Measurements from ENCODE around the gene ZNF175. TPM values are rescaled to one million over a fixed set of nuclear protein-coding genes. Genes with fewer than 3 reads are reported as not detected.

ZNF175 gene
- polyA plus RNA-seq, 1 of the 3 experiments (the other 2 are of a cell fraction): 3.1 TPM

- no peaks in the 10 kb centered on the region for H3K79me2 ChIP-seq (ENCODE audit: insufficient read depth)
- WGBS (ENCODE audit: low lambda C conversion rate): 54% methylated on average over 1 of the region's 1 CpG
Measured at GRCh38 chr19:51592521-51592920, 21.4 kb downstream of the ZNF175 start.

GRCh38 chr19:51593138-51593890 is 22.2 kb downstream of the ZNF175 start:
- H2AFZ ChIP-seq (ENCODE audit: low read depth): peak overlapping the region; percentile 97
- no peak for DNase-seq
- no peaks in the 10 kb centered on the region for H3K27me3 ChIP-seq (ENCODE audit: insufficient read depth)
- H3K9me3 ChIP-seq: no peaks in the 10 kb centered on the region
- no peaks in the 10 kb centered on the region for H3F3A ChIP-seq (replicated peaks; ENCODE audit: insufficient read depth)
- H3K4me3 ChIP-seq (ENCODE audit: low read depth in 2 of 2, low read length in 1 of 2): peak overlapping the region; percentile 79 to 82
- H3K79me2 ChIP-seq (ENCODE audit: insufficient read depth): no peaks in the 10 kb centered on the region
- H3K4me1 ChIP-seq (ENCODE audit: control insufficient read depth in 1 of 2, insufficient read depth in 2 of 2, low read depth in 1 of 2, low read length in 1 of 2): peaks cover 0 to 20% of the 10 kb centered on the region in 2 experiments; a peak in 1 of 4 replicates
- peak overlapping the region; percentile 93 for H3K4me2 ChIP-seq
- WGBS (ENCODE audit: low lambda C conversion rate): 14% methylated on average over 8 of the region's 10 CpGs
- H3K9ac ChIP-seq: peak overlapping the region; percentile 45
- TF ChIP-seq TEAD4 (IDR thresholded peaks at IDR 0.05; ENCODE audit: borderline replicate concordance, insufficient read depth): no peak
- peak; percentile 54; the same call in 1 of the 2 replicates for TF ChIP-seq GATA2 (CRISPR knock-in tag; IDR thresholded peaks at IDR 0.05)
- TF ChIP-seq MEF2A (IDR thresholded peaks at IDR 0.05; ENCODE audit: borderline replicate concordance, low read depth): no peak
- TF ChIP-seq FOXJ3 (CRISPR knock-in tag; IDR thresholded peaks at IDR 0.05): no peak
- H3K36me3 ChIP-seq (replicated peaks in 1 of 2; ENCODE audit: control insufficient read depth in 1 of 2, insufficient read depth in 2 of 2, low read length in 1 of 2): peaks cover 0 to 15% of the 10 kb centered on the region in 2 experiments
- CTCF ChIA-PET: no interaction called here
- H3K27ac ChIP-seq (ENCODE audit: low read depth in 2 of 2, low read length in 1 of 2): peak overlapping the region in 1 of 2 experiments; percentile 82; a peak in 2 of 4 replicates
- POLR2A ChIA-PET: interaction anchor here (1.6 kb wide), 1 partner anchor 22 kb away, joined by 6 read pairs; the partner anchor contains the start of gene ZNF175
- no peaks in the 10 kb centered on the region for H3K9me2 ChIP-seq
- no peaks in the 10 kb centered on the region for H4K20me1 ChIP-seq (ENCODE audit: insufficient read depth)

More at GRCh38 chr19:51592521-51592920, 21.4 kb downstream of the ZNF175 start:
- Histone ChIP-seq H3K4me2 (no peak overlapping the region), H4K20me1 (ENCODE audit: insufficient read depth) (no peaks in the 10 kb centered on the region), H3K9me2 (no peaks in the 10 kb centered on the region), H3K36me3 (replicated peaks in 1 of 2; ENCODE audit: control insufficient read depth in 1 of 2, insufficient read depth in 2 of 2, low read length in 1 of 2) (peaks cover 7 to 23% of the 10 kb centered on the region in 2 experiments), H3K4me1 (ENCODE audit: control insufficient read depth in 1 of 2, insufficient read depth in 2 of 2, low read depth in 1 of 2, low read length in 1 of 2) (peaks cover 0 to 20% of the 10 kb centered on the region in 2 experiments; a peak in 1 of 4 replicates), H3K27ac (ENCODE audit: low read depth in 2 of 2, low read length in 1 of 2) (no peak overlapping the region), H3K4me3 (ENCODE audit: low read depth in 2 of 2, low read length in 1 of 2) (no peak overlapping the region), H3K27me3 (ENCODE audit: insufficient read depth) (no peaks in the 10 kb centered on the region), H3F3A (replicated peaks; ENCODE audit: insufficient read depth) (no peaks in the 10 kb centered on the region), H3K9me3 (0 out of 2 replicates have a peak, but pooled peaks cover 4% of the 10 kb centered on the region), H3K9ac (no peak overlapping the region), H2AFZ (ENCODE audit: low read depth) (no peak overlapping the region)
- ChIA-PET POLR2A (no interaction called here), CTCF (no interaction called here)
- no peak for DNase-seq
- TF ChIP-seq PBX3 (IDR thresholded peaks at IDR 0.05) (no peak), REST (IDR thresholded peaks at IDR 0.05; ENCODE audit: low read depth, low read length) (no peak)

All from SK-N-SH (cell line).